ENCODE measurements around the gene TRABD2B.

The TRABD2B gene

GRCh38 chr1:47795102-47795501, 202.1 kb downstream of the TRABD2B start:
- DNase-seq (ENCODE audit: low spot score): no peak

- DNase-seq (ENCODE audit: low spot score): no peak
Observed at GRCh38 chr1:47794530-47794929, 202.7 kb downstream of the TRABD2B start.

GRCh38 chr1:47794081-47794480, 203.1 kb downstream of the TRABD2B start:
- no peak for DNase-seq (ENCODE audit: low spot score)

- no peak for DNase-seq (ENCODE audit: low spot score)
Observed at GRCh38 chr1:47793563-47793962, 203.6 kb downstream of the TRABD2B start.

- DNase-seq (ENCODE audit: low spot score): no peak
Observed at GRCh38 chr1:47792779-47793178, 204.4 kb downstream of the TRABD2B start.

GRCh38 chr1:47791879-47792608, 205.1 kb downstream of the TRABD2B start:
- DNase-seq (ENCODE audit: low spot score): no peak

DNA sequence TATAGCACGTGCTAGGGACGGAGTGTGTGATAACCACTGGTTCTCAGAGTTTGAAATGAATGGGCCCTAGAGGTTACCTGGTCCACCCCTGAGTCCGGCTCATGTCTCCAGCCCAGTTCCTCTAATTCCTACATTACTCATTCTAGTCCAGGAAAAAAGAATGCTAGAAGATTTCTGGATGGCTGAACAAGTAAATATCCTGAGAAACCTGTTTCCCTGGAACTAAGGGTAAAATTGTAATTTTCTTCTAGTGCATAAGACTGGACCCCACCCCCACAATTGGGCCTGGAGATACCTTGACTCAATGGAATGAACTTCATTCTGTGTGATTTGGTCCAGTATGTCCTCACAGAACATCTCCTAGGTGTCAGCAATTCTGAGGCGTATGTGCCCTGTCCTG, 208.4 kb downstream of the TRABD2B start:
- DNase-seq (ENCODE audit: low spot score): no peak

GRCh38 chr1:47787560-47787959, 209.6 kb downstream of the TRABD2B start:
- no peak for DNase-seq (ENCODE audit: low spot score)

- no peak for DNase-seq (ENCODE audit: low spot score)
Observed at GRCh38 chr1:47786316-47786715, 210.9 kb downstream of the TRABD2B start.

DNA sequence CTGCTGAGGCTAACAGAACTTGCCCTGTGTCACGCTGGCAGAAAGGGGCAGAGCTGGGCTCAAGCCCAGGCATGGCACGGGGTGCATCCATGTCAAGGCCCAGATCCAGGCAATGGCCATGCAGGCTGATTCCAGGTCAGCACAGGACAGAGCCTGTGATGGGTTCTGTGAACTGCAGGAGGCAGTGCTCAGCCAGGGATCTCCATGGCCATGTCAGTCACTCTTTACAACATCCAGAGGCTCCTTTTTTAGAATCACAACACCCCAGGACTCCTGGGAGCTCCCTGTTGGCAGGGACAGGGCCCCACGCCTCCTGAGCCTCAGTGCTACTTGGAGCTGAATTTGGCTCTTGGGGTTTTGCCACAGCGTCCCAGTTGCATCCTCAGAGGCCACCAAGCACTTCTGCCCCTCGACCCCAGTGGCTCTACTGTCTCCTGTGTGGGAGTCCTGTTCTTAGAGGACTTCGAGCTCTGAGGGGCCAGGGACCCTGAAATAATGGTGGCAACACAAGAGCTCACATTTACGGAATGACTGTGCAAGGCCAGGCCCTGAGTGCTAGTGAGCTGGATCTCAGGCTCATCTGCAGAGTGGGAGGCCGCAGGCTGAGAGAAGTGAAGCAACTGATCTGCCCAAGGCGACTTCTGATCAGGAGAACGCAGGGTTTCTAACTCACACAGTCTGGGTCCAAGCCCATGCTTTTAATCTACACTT, 211.5 kb downstream of the TRABD2B start:
- no peak for DNase-seq (ENCODE audit: low spot score)

DNA sequence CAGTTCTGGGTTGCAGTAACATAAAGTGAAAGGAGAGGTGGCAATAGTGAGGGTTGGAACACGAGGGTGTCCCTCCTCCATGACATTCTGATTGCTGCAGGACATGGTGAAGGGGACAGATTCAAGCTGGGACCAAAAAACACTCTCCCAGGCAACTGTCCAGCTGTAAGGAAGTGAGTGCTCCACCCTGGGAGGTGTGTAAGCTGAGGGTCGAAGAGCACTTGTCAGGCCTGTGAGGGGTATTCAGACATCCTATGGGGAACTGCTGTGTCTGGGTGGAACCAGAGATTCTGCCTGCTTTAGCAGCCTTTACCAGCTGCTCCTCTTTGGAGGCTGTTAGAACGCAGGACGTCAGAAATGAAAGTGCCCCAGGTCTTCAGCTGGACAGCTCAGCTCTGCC, 212.1 kb downstream of the TRABD2B start:
- DNase-seq (ENCODE audit: low spot score): no peak

DNA sequence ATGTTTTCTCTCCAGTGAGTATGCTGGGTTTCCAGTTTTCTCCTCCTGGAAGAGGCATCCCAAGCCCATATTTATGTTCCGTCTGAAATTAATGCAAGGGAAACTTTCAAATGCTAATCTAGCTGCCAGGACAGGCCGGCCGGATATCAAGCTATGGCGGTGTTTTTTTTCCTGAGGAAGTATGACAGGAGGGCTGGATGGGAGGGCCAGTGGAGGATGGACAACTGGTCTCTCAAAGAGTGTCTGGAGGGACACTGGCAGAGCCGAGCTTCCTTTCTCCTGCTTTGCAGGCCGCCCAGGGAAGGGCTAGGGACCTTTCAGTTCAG, 212.7 kb downstream of the TRABD2B start:
- DNase-seq (ENCODE audit: low spot score): no peak

- DNase-seq (ENCODE audit: low spot score): no peak
Observed at GRCh38 chr1:47783638-47784496, 213.3 kb downstream of the TRABD2B start.

GRCh38 chr1:47782414-47783166, 214.6 kb downstream of the TRABD2B start:
- DNase-seq (ENCODE audit: low spot score): no peak

DNA sequence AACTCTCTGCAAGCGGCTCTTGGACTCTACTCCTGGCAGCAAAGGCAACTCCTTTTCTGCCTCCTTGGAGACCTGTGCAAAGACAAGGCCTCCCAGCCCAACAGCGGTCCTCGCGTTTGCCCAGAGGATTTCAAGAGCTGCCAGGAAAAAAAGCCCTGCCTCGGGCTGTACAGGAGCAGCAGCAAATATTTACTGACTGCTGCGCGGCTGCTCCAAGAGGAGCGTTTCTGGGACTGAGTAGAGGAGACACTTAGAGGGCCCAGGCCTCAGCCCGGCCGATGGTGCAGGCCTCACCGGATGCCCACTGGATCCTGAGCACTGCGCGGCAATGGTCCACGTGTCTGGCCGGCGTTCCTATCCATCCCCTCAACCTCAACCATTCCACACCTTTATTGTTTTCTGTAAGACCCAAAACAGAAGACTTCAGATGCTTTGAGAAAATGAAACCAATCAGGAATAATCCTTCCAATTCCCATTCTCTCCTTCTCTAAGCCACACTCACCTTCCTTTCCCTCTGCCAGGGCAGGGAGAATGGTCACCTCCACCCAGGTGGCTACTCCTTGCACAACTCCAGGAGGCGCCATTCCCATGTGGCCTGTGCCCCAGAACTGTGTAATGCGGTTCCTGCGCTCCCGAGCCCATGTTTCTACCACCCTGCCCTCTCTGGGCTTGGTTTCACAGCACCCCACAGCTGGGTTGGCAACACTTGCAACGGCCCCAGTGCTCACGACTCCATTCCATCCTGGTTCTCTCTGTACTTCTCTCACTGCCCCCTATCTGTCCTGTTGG, 215.8 kb downstream of the TRABD2B start:
- DNase-seq (ENCODE audit: low spot score): no peak

- DNase-seq (ENCODE audit: low spot score): no peak
Observed at GRCh38 chr1:47780469-47780995, 216.7 kb downstream of the TRABD2B start.

DNA sequence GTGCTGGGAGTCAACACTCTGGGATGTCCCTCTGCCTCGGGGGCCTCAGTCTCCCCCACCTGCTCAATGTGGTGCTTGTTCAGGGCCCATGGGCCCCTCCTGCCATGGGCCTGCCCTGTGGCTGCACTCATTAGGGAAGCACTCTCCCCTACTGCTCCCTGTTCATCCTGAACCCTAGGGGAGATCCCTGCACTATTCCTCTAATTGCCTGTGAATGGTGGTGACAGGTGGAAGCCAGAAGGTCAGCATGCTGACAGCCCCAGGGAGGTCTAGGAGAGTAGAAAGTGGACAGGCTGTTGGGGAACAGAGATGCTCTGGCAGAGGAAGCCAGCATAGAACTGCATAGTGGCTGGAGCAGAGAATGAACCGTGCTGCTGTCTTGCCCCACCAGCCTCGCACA, 217.6 kb downstream of the TRABD2B start:
- no peak for DNase-seq (ENCODE audit: low spot score)

GRCh38 chr1:47778280-47778679, 218.9 kb downstream of the TRABD2B start:
- DNase-seq (ENCODE audit: low spot score): no peak

DNA sequence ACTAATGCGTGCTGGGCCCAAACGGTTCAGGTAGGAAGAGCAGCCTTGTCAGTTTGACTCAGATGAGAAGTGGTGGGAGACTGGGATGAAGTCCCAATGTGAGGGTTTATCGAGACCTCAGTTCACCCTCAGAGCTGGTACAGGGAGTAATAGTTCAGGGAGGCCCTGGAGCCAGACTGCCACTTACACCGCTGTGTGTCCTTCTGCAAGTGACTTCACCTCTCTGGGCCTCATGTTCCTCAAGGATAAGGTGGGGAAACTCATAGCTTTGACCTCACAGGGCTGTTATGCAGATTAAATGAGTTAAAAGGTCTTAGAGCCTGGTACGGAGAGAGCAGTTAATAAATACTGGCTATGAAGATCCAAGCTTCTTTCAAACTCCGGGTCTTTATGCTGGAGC, 219.9 kb downstream of the TRABD2B start:
- DNase-seq (ENCODE audit: low spot score): no peak

DNA sequence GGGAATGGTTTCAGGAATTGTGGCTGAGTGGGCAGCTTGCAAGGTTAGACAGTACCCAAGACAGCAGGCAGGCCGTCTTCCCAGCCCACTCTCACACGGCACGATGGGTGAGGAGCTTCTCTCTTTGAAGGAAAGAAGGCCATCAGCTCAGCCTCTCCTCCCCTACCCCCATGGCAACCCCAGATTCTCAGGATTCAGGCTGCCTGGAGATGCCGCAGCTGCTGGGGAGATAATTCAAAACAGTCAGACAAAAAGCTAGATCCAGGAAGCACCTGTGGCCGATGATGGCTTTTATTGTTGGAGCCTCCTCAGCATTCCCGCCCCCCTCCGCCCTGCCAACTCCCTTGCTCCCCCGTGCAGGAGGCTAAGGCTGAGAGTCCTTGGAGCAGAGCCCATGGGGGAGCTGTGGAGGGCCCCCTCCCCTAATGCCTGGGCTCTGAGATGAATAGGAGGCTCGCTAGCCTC, 220.5 kb downstream of the TRABD2B start:
- no peak for DNase-seq (ENCODE audit: low spot score)
